ENCODE data around the gene USP14.
"Not testable (repeated sequence)": the region's sequence is repeated elsewhere in the genome, so short reads cannot be mapped to it uniquely, and the experiment has no call there.

The USP14 gene

GRCh38 chr18:158128-159036 lies at the start of gene USP14:
Gene USP14 (plus strand): TSS chr18:158557. CDS start chr18:158699, 142 bp downstream.
- peak; percentile 96 to 97 for DNase-seq (ENCODE audit: low read depth in 2 of 2)

- not testable (repeated sequence) for DNase-seq (ENCODE audit: low read depth in 2 of 2)
Observed at GRCh38 chr18:108665-109063, 49.7 kb upstream of the USP14 start.

- peak in 1 of 2 donors; percentile 8 for DNase-seq (ENCODE audit: low read depth in 2 of 2)
Observed at GRCh38 chr18:109130-109921, 49.0 kb upstream of the USP14 start.

- DNase-seq (ENCODE audit: low read depth in 2 of 2), result not testable (repeated sequence)
Observed at GRCh38 chr18:109922-110261, 48.5 kb upstream of the USP14 start.

- DNase-seq (ENCODE audit: low read depth in 2 of 2), result not testable (repeated sequence)
Observed at GRCh38 chr18:110351-111201, 47.8 kb upstream of the USP14 start.

- DNase-seq (ENCODE audit: low read depth in 2 of 2), result peak; percentile 49 to 51
Observed at GRCh38 chr18:111306-112014, 46.9 kb upstream of the USP14 start.

- not testable (repeated sequence) for DNase-seq (ENCODE audit: low read depth in 2 of 2)
Observed at GRCh38 chr18:112015-112733, 46.2 kb upstream of the USP14 start.

- not testable (repeated sequence) for DNase-seq (ENCODE audit: low read depth in 2 of 2)
Observed at GRCh38 chr18:120539-121260, 37.7 kb upstream of the USP14 start.

- no peak for DNase-seq (ENCODE audit: low read depth in 2 of 2)
Observed at GRCh38 chr18:135045-135444, 23.3 kb upstream of the USP14 start.

- DNase-seq (ENCODE audit: low read depth in 2 of 2), result peak in 1 of 2 donors; percentile 28
Observed at GRCh38 chr18:136433-136832, 21.9 kb upstream of the USP14 start.

GRCh38 chr18:137327-137726 lies 21.0 kb upstream of the USP14 start:
- DNase-seq (ENCODE audit: low read depth in 2 of 2), result no peak

GRCh38 chr18:140670-141266 lies 17.6 kb upstream of the USP14 start:
- no peak for DNase-seq (ENCODE audit: low read depth in 2 of 2)

GRCh38 chr18:142624-143296 lies 15.6 kb upstream of the USP14 start:
- not testable (repeated sequence) for DNase-seq (ENCODE audit: low read depth in 2 of 2)

GRCh38 chr18:148841-149240 lies 9.5 kb upstream of the USP14 start:
- no peak for DNase-seq (ENCODE audit: low read depth in 2 of 2)

- DNase-seq (ENCODE audit: low read depth in 2 of 2), result no peak
Observed at GRCh38 chr18:154151-154550, 4.2 kb upstream of the USP14 start.

GRCh38 chr18:155688-156087 lies 2.7 kb upstream of the USP14 start:
- no peak for DNase-seq (ENCODE audit: low read depth in 2 of 2)

GRCh38 chr18:156514-157230 lies 1.7 kb upstream of the USP14 start:
- no peak for DNase-seq (ENCODE audit: low read depth in 2 of 2)

- no peak for DNase-seq (ENCODE audit: low read depth in 2 of 2)
Observed at GRCh38 chr18:159037-159652, 788 bp downstream of the USP14 start.
